HG03571 (cell line): ENCODE results near the gene FBL.
"Not testable (repeated sequence)": the region's sequence is repeated elsewhere in the genome, so short reads cannot be mapped to it uniquely, and the experiment has no call there.

Experiments
- ATAC-seq: cut with Tn5 transposase; IDR thresholded peaks from one replicate; pipeline ENCODE4 v1.9.1; 2021; ENCODE audit not compliant: unreplicated experiment

FBL gene

DNA sequence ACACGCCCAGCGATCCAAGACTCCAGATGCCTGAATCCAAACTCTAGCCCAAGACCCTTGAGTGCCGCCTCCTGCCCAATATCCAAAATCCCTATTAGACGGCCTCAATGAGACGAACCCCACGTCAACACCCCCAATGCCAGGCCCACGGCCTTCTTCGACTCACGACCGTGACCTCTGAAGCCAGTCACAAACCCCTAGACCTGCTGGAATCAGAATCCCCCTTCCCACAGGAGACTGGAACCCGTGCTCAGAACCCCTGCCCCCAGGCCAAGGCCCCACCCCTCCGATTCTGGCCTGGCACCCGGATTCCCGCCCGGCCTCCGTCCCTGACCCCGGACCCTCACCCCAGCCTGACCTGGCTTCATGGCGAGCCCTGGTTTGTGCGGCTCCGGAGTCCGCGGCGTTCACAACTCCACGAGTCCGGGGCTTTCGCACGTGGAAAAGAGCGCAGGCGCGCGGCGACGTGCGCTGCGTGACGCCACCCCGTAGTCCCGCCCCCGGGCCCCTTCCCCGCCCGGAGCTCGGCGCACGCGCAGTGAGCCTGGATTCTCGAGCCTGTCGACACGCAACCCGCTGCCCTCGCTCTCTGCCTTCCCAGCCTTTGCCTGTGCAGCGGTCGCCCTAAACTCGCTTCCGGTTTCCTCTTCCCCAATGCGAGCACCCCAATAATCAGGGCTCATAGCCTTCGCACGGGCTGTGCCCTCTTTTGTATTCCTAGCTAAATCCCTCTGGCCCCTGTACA, at the start of gene FBL:
Gene FBL, minus strand, starts transcription at position 447 of the 745 bp plus-strand sequence. Its CDS starts 79 bp downstream, at position 368.
- ATAC-seq, result peak; percentile 70

DNA sequence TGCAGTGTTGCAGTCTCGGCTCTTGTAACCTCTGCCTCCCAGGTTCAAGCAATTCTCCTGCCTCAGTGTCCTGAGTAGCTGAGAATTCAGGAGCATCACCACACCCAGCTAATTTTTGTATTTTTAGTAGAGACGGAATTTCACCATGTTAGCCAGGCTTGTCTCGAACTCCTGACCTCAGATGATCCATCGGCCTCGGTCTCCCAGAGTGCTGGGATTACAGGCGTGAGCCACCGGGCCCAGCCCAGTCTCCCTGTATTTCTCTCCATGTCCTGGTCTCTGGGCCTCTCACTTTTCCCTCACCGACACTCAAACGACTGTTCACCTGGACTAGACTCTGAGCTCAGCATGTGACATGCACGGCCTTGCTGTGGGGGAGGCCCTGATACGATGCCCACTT, 48.9 kb upstream of the FBL start:
- not testable (repeated sequence) for ATAC-seq

DNA sequence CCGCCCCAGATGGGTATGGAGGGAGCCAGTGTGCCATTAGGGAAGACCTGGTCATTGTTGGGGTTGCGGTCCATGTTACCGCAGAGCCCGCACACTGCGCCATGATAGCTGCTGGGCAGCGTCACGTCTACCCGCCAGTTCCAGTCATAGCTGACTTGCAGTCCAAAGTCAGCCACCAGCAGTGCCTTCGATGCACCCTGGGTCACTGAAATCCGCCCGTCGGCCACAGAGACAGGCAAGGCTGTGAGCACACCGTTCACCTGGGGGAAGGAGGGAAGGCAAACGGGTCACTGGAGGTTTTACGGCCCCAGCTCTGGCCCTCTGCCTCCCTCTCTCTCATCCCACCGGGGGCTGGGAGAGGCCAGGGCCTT, 48.0 kb upstream of the FBL start:
- ATAC-seq, result not testable (repeated sequence)

DNA sequence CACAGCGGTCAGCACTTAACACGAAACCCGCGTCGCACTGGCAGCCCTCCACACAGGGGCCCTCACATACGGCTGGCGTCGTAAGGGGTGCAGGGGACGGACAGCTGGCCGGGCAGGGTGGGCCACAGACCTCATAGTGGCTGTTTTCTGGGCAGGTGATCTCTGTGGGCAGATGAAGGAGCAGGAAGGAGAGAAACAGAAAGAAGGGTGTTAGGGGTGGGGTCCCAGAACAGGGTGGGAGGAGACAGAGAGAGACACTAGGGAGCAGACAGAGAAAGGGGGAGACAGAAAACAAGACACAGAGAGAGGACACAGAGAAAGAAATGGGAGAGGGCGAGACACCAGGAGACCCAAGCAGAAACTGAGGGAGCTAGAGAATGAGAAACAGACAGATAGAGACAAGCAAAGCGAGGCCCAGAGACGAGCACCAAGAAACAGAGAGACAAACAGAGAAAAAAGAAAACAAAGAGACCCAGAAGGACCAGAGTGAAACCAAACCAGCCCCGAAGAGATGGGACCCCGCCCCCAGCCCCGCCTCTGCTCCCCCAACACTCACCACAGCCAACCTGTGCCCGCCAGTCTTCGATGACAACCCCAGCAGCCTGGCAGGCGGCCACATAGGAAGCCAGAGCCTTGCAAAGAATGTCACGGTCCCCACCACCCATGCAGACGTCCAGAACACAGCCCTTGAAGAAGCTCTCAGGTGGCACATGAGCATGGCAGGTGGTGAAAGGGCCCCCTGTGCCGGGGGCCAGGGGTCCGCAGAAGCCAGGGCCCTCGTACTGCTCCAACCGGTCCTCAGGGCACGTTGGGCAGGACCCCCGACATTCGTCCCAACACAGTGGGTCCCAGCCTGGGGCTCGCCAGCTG, 47.4 kb upstream of the FBL start:
- not testable (repeated sequence) for ATAC-seq

DNA sequence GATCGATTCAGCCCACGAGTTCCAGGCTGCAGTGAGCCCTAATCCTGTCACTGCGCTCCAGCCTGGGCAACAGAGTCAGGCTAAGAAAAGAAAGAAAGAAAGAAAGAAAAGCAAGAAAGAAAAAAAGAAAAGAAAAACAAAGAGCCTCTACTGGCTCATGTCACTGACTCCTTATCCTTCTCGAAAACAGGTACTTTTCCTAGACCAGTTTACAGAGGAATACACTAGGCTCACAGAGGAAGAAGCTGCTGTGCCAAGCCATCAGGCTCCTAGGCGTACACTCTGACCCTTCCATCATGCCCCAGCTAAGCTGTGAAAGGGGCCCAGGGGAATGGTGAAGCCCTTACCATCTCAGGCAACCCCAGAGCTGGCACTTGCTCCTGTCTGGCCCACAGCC, 46.3 kb upstream of the FBL start:
- not testable (repeated sequence) for ATAC-seq

DNA sequence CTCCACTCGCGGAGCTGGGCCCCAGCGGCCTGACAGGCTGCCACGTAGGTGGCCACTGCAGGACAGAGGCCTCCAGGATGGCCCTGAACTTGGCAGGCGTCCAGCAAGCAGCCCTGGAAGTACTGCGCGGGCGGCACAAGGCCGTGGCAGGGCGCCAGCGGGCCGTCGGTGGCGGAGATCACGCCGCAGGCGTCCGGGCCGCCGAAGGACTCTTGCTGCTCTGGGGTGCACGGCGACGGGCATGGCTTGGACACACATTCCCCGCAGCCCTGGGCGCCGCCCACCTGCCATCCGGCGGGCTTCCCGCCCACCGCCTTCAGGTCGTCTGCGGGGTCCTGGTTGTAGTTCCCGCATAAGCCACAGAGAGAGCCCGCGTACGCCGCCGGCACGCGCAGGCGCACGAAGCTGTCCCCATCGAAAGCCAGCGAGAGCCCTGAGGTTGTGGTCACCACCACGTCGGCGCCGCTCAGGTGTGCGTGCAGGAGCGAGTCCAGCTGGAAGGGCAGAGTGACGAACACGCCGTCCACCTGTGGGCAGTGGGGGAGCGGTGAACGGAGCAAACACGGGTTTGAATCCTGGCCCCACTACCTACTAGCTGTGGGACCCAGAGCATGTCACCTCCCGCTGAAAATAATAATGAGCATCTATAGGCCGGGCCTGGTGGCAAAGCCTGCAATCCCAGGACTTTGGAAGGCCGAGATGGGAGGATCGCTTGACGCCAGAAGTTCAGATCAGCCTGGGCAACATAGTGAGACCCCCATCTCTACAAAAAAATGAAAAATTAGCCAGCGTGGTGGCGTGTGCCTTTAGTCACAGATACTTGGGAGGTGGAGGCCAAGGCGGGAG, 45.7 kb upstream of the FBL start:
- ATAC-seq, result not testable (repeated sequence)

DNA sequence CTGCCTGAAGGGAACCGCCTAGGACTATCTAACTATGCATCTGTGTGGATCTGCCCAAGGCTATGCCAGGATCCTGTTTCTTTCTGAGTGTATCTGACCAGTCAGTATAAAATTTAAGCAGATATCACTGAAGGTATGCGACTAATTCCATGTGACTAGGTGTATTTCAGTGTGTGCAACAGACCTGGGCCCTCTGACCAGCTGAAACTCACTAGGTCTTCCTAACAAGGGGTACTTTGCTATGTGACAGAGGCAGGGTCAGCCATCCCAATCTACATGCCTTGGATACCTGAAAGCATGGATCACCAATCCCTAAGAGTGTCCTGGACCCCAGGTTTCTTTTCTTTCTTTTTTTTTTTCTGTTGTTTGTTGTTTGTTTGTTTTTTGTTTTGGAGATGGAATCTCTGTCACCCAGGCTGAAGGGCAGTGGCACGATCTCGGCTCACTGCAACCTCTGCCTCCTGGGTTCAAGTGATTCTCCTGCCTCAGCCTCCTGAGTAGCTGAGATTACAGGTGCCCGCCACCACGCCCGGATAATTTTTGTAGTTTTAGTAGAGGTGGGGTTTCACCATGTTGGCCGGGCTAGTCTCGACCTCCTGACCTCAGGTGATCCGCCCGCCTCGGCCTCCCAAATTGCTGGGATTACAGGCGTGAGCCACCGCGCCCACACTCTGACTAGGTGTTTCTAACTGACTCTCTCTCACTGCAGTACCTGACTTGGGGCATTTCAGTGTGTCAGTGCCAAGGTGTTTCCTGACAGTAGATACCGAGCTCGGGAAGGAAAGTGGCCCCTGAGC, 44.8 kb upstream of the FBL start:
- no peak for ATAC-seq

DNA sequence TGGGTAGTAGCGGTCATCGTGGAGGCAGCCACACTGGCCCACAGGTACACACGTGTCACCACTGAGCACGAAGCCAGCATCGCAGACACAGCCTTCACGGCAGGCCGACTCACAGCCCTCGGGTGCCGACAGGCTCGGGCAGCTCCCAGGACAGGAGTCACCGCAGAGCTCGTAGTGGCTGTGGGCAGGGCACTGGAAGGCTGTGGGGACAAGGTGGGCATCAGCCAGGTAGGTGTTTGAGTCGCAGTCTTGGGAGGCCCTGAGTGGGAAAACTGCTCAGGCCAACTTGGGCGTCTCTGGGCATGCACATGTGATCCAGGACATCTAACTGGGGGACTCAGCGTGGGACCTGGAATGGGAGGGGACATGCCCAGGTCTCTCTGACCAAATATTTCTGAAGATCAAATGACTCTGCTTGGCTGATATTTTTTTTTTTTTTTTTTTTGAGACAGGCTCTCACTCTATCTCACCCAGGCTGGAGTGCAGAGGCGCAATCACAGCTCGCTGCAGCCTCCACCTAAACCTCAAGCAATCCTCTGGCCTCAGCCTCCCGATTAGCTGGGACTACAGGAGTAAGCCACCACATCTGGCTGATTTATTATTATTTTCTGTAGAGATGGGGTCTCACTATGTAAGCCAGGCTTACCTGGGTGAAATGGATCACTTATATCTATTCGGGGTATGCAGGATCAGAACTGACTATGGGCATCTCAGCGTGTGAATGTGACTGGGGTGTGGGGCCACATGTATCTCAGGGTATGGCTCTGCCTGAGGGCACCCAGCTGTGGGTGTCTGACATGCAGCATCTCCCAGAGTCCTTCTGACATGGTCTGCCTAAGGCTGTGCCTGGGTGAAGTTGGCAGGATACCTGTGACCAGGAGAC, 43.9 kb upstream of the FBL start:
- ATAC-seq, result not testable (repeated sequence)

DNA sequence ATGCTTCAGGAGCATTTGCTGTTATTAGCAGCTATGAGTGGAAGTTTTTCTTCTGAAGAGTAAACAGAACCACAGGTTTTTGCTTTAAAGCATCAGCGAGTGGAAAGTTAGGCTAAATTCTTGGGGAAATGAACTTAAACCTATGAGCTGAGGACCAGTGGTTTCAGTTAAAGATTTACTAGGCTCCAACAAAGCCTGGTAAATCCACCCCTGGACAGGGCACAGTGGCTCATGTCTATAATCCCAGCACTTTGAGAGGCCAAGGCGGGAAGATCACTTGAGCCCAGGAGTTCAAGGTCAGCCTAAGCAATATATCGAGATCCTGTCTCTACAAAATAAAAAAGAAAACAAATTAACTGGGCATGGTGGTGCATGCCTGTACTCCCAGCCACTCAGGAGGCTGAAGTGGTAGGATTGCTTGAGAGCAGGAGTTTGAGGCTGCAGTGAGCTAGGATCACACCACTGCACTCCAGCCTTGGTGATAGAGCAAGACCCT, 41.3 kb upstream of the FBL start:
- not testable (repeated sequence) for ATAC-seq

DNA sequence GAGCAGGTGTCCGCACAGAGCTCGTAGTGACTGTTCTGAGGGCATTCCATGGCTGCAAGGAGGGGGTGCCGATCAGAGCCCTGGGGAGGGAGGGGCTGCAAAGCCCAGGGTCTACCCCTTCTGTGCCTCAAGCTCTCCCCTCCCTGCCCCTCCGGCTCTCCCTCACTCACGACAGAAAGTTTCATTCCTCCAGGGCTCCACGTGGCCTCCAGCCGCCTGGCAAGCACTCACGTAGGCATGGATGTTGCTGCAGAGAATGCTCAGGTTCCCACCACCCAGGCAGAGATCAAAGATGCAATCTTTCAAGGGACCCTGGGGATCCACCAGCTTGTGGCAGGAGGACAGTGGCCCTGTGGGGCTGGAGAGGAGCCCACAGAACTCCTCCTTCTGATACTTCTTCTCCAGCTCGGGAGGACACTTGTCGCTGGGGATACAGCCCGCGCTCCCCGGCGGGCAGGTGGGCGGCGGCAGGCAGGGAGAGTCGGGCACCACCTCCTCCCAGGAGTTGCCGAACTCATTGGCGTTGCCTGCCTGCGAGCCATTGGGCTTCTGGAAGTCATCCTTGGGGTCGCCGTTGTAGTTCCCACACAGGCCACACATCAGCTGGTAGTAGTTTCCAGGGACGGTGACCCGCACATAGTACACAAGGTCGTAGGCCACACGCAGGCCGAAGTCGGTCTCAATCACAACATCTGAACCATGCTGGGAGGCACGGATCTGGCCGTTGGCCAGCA, 39.8 kb upstream of the FBL start:
- not testable (repeated sequence) for ATAC-seq

DNA sequence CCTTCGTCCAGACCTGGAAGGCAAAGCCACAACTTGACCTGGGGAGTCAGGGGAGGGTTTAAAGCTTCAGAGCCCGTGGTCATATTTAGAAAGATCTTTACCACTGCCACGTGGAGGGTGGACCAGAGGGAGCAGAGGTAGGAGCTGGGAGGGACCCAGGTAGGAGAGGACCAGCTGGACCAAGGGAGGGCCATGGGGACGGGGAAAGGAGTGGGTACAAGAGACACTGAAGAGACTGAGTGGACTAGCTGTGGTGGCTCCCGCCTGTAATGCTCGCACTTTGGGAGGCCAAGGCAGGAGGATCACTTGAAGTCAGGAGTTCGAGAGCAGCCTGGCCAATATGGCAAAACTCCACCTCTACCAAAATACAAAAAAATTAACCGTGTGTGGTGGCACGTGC, 38.5 kb upstream of the FBL start:
- ATAC-seq, result not testable (repeated sequence)

DNA sequence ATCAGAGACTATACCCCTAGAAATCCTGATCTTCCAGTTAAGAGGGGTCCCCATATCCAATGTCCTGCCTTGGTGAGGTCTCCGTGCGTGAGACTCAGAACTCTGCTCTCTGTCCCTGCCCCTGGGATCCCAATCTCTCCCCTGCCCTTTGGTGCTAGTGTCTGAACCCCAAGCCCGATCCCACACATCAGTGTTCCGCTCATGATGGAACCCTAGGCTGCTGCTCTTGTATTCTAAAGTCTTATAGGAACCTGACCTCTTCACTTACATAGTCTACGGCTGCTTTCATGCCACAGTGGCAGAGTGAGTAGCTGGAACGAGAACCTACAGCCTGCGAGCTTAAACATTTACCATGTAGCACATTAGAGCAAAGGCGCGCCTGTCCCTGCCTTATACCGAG, 36.5 kb upstream of the FBL start:
- ATAC-seq, result not testable (repeated sequence)

DNA sequence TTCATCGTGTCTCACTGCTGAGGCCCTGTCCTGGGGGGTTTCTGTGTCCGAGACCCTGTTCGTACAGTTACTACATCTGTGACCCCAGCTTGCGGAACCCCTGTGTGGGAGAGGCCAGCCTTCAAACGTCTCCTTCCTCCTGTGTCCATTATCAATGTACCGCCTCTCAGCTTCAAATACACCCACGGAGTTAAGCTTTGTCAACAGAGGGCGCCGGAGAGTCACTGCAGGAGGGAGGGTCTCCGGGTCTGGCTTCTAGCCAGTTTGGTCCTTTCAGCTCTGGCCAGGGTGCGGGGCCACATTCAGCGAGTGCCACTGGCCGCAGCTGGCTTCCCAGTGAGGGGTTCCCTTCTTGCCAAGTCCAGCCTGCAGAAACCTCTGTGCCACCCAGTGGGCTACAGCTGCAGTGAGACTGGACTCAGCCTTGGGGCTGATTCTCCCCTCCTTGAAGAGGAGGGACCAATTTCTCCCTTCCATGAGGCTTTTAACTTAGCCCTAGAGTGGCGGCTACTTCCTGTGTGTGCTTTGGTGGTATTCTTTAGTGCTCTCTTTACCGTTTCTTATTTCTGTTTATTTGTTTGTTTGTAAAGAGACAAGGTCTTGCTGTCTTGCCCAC, 35.4 kb upstream of the FBL start:
- ATAC-seq, result not testable (repeated sequence)

DNA sequence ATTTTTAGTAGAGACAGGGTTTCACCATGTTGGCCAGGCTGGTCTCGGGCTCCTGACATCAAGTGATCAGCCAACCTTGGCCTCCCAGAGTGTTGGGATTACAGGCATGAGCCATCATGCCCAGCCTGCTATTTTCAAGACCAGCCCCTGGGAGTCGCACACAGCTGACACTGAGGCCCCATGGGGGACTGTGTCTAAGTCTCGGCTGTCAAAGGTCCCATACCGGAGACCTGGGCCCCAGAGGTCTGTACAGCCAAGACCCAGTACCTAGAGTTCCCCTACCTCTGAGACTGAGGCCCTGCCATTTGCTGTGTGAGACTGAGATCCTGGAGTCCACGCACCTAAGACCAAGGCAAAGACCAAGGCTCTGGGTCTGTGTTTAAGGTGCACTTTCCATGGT, 34.1 kb upstream of the FBL start:
- ATAC-seq, result not testable (repeated sequence)

DNA sequence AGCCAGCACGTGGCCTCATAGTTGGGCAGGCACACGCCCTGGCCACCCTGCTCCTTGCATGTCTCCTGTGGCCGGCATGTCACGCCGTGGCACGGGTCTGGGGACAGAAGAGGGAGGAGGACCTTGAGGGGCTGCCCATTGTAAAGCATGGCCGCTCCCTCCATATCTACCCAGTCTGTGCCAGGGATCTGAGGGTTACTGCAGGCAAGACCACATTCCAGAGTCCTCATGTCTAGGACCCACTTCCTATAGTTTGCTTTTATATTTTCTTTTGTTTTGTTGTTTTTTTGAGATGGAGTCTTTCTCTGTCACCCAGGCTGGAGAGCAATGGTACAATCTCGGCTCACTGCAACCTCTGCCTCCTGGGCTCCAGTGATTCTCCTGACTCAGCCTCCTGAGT, 33.6 kb upstream of the FBL start:
- not testable (repeated sequence) for ATAC-seq

DNA sequence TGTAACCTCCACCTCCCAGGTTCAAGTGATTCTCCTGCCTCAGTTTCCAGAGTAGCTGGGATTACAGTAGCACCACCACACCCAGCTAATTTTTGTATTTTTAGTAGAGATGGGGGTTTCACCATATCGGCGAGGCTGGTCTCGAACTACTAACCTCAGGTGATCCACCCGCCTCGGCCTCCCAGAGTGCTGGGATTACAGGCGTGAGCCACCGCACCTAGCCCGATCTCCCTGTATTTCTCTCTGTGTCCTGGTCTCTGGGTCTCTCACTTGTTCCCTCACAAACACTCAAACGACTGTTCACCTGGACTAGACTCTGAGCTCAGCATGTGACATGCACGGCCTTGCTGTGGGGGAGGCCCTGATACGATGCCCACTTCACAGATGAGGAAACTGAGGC, 32.7 kb upstream of the FBL start:
- not testable (repeated sequence) for ATAC-seq

DNA sequence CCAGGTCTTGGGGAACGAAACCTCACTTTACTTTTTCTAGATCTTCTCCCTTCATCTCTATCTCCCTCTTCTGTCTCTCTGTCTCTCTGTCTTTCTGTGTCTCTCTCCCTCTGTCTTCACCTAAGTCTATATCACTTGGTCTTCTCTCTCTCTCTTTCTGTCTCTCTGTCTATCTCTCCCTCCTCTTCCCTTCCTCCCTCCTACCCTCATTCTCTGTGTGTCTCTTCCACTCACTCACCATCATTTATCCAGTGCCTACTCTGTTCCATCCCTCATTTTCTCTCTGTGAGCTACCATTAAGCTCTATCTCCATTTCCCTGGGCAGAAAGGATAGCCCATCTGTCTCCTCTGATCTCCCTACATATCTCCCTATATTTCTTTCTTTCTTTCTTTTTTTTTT, 32.2 kb upstream of the FBL start:
- no peak for ATAC-seq

DNA sequence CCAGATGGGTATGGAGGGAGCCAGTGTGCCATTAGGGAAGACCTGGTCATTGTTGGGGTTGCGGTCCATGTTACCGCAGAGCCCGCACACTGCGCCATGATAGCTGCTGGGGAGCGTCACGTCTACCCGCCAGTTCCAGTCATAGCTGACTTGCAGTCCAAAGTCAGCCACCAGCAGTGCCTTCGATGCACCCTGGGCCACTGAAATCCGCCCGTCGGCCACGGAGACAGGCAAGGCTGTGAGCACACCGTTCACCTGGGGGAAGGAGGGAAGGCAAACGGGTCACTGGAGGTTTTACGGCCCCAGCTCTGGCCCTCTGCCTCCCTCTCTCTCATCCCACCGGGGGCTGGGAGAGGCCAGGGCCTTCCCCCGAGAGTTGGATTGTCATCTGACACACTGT, 31.8 kb upstream of the FBL start:
- ATAC-seq, result not testable (repeated sequence)
